T-cell (primary cell): ENCODE results near the gene LAMB2. TPM values are rescaled to one million over a fixed set of nuclear protein-coding genes. Genes with fewer than 3 reads are reported as not detected.

Experiments
- ATAC-seq, 4 experiments: fragments of 200-7000 bp in 3 of 4; fragments of 150-1000 bp in 1 of 4; cut with Tn5 transposase; replicated peaks in 1 of 4; 1 replicate in 3 of 4; 2 replicates in 1 of 4; pipeline ENCODE4 v1.10.0; 2021; ENCODE audit warnings: moderate library complexity in 3 of 4, mild to moderate bottlenecking in 2 of 4, moderate number of reproducible peaks in 1 of 4
- CTCF ChIA-PET, 2 donors: fragments of 300-600 bp; sonication (Branson Sonifier 250); formaldehyde crosslinking; loops; one replicate each; lab custom pipeline; 2022; ENCODE audit warnings: antibody characterized with exemption in 2 of 2; lab: Charles Lee
- POLR2A ChIA-PET, 2 donors: fragments of 300-600 bp; sonication (Branson Sonifier 250); formaldehyde crosslinking; loops; one replicate each; lab custom pipeline; 2022; ENCODE audit warnings: antibody characterized with exemption in 2 of 2; lab: Charles Lee
- DNase-seq, 35 experiments: peaks; one replicate each; pipeline versions ENCODE4 v3.0.0 to v3.0.0-alpha.2; 2013 to 2023
- H3K27ac ChIP-seq: one replicate; pipeline ENCODE4 v1.5.1; 2013; ENCODE audit warnings: low read length
- H3K27me3 ChIP-seq, 2 experiments: replicated peaks in 1 of 2; 1 replicate in 1 of 2; 2 replicates in 1 of 2; pipeline versions ENCODE4 v1.6.1 to v1.7.0; 2013; ENCODE audit warnings: low read length in 1 of 2, mixed read lengths in 1 of 2; ENCODE audit not compliant: control insufficient read depth in 2 of 2, insufficient read depth in 2 of 2; ENCODE audit errors: extremely low read depth in 1 of 2
- H3K36me3 ChIP-seq, 2 donors: 1 replicate in 1 of 2; 2 replicates in 1 of 2; pipeline versions ENCODE4 v1.6.1 to v1.7.0; 2013; ENCODE audit warnings: low read length in 1 of 2; ENCODE audit not compliant: control insufficient read depth in 2 of 2, insufficient read depth in 1 of 2; ENCODE audit errors: extremely low read depth in 1 of 2
- H3K4me1 ChIP-seq, 2 experiments: 1 replicate in 1 of 2; 2 replicates in 1 of 2; pipeline versions ENCODE4 v1.6.1 to v1.7.0; 2013; ENCODE audit warnings: low read length in 2 of 2, mixed read lengths in 1 of 2; ENCODE audit not compliant: insufficient read depth in 2 of 2, control insufficient read depth in 1 of 2; ENCODE audit errors: extremely low read depth in 1 of 2
- H3K4me3 ChIP-seq, 2 donors: 1 replicate in 1 of 2; 2 replicates in 1 of 2; pipeline versions ENCODE4 v1.5.1 to v1.7.0; 2013; ENCODE audit warnings: mild to moderate bottlenecking in 2 of 2, low read length in 1 of 2, moderate library complexity in 1 of 2; ENCODE audit not compliant: control insufficient read depth in 1 of 2; ENCODE audit errors: extremely low read depth in 1 of 2
- H3K9me3 ChIP-seq: 2 replicates; pipeline ENCODE4 v1.7.0; 2013
- H3K27ac Mint-ChIP-seq, 2 donors: one replicate each; pipeline ENCODE4 v1.8.0; 2020 to 2021; ENCODE audit warnings: mild to moderate bottlenecking in 2 of 2, mixed read lengths in 2 of 2
- H3K27me3 Mint-ChIP-seq, 2 donors: one replicate each; pipeline ENCODE4 v1.8.0; 2021 to 2022; ENCODE audit warnings: mixed read lengths in 2 of 2
- H3K36me3 Mint-ChIP-seq: one replicate; pipeline ENCODE4 v1.8.0; 2021; ENCODE audit warnings: mixed read lengths
- H3K4me1 Mint-ChIP-seq, 3 donors: one replicate each; pipeline ENCODE4 v1.8.0; 2020 to 2022; ENCODE audit warnings: mixed read lengths in 3 of 3, mild to moderate bottlenecking in 1 of 3
- H3K4me3 Mint-ChIP-seq, 3 donors: one replicate each; pipeline ENCODE4 v1.8.0; 2020 to 2022; ENCODE audit warnings: mild to moderate bottlenecking in 3 of 3, mixed read lengths in 3 of 3, moderate library complexity in 3 of 3
- H3K9me3 Mint-ChIP-seq, 3 donors: one replicate each; pipeline ENCODE4 v1.8.0; 2020 to 2022; ENCODE audit warnings: mixed read lengths in 3 of 3
- WGBS: methylation state at CpG from one replicate; pipeline ENCODE4 v1.1.5; 2013; ENCODE audit warnings: missing lambda C conversion rate; ENCODE audit not compliant: insufficient coverage; 5-methylcytosine and 5-hydroxymethylcytosine counted together
- total RNA-seq, 35 experiments: library from RNA in 6 of 35; stranded (reverse) in 6 of 35; fragments of 120-200 nt in 1 of 35; gene quantifications; one replicate each; pipeline versions ENCODE4 v1.2.1 to v1.2.4 and lab custom pipeline; 2013 to 2026

Gene LAMB2
- total RNA-seq, 5 donors from 2014 or later (not counting 1 experiment from before 2014, with no cell fraction given): 0.25 to 3.7 (median 2.1) TPM

- peaks cover 38% of the 10 kb centered on the region for H3K36me3 Mint-ChIP-seq
- ATAC-seq (no peak), DNase-seq (no peak)
- CTCF ChIA-PET: no interaction called here
- Histone ChIP-seq H3K9me3 (no peaks in the 10 kb centered on the region), H3K27me3 (no peaks in the 10 kb centered on the region), H3K4me1 (peaks cover 8 to 24% of the 10 kb centered on the region in 2 experiments), H3K4me3 (no peak overlapping the region), H3K36me3 (peaks cover 10 to 63% of the 10 kb centered on the region in 2 donors), H3K27ac (no peak overlapping the region)
- POLR2A ChIA-PET: no interaction called here
- peaks cover 18 to 22% (median 19%) of the 10 kb centered on the region in 3 donors for H3K4me1 Mint-ChIP-seq
- H3K9me3 Mint-ChIP-seq: no peaks in the 10 kb centered on the region
- WGBS: 92% methylated on average over 2 of the region's 13 CpGs
- no peak overlapping the region for H3K27ac Mint-ChIP-seq
- H3K4me3 Mint-ChIP-seq: no peak overlapping the region
- no peaks in the 10 kb centered on the region for H3K27me3 Mint-ChIP-seq
Measured at GRCh38 chr3:49098910-49099630, 33.8 kb downstream of the LAMB2 start.

GRCh38 chr3:49098429-49098828 is 34.4 kb downstream of the LAMB2 start:
- CTCF ChIA-PET: no interaction called here
- no peaks in the 10 kb centered on the region for H3K27me3 Mint-ChIP-seq
- H3K4me3 ChIP-seq: no peak overlapping the region
- no peak overlapping the region for H3K27ac Mint-ChIP-seq
- peaks cover 4 to 18% of the 10 kb centered on the region in 2 experiments for H3K4me1 ChIP-seq
- POLR2A ChIA-PET: no interaction called here
- H3K27ac ChIP-seq: no peak overlapping the region
- no peaks in the 10 kb centered on the region for H3K27me3 ChIP-seq
- H3K9me3 Mint-ChIP-seq: no peaks in the 10 kb centered on the region
- no peak overlapping the region for H3K4me3 Mint-ChIP-seq
- H3K4me1 Mint-ChIP-seq: peaks cover 11 to 18% (median 12%) of the 10 kb centered on the region in 3 donors
- peaks cover 10 to 63% of the 10 kb centered on the region in 2 donors for H3K36me3 ChIP-seq
- no peaks in the 10 kb centered on the region for H3K9me3 ChIP-seq
- peaks cover 37% of the 10 kb centered on the region for H3K36me3 Mint-ChIP-seq
- DNase-seq (no peak), ATAC-seq (no peak)
- 94% methylated on average over 2 of the region's 5 CpGs for WGBS

GRCh38 chr3:49093853-49094767 is 38.7 kb downstream of the LAMB2 start, which contains the start of gene QRICH1:
QRICH1 (minus strand) TSS chr3:49094071; CDS start chr3:49077017, 17,054 bp downstream.
- Histone ChIP-seq H3K27me3 (no peaks in the 10 kb centered on the region), H3K27ac (peak within 1 kb of the TSS; percentile 96), H3K4me1 (peaks cover 14 to 37% of the 10 kb centered on the region in 2 experiments), H3K4me3 (peak within 1 kb of the TSS; percentile 78 to 99), H3K36me3 (peaks cover 0 to 27% of the 10 kb centered on the region in 2 donors), H3K9me3 (no peaks in the 10 kb centered on the region)
- H3K27me3 Mint-ChIP-seq: no peaks in the 10 kb centered on the region
- peaks cover 40 to 49% (median 44%) of the 10 kb centered on the region in 3 donors for H3K4me1 Mint-ChIP-seq
- H3K36me3 Mint-ChIP-seq: peaks cover 18% of the 10 kb centered on the region
- ChIA-PET POLR2A (interaction anchor here (0.7 to 1.3 kb wide), 5 partner anchors 10 to 376 kb away, joined by 3 to 17 read pairs (median 3); partner anchors contain the start of genes DAG1 (in 1 of the 2), USP19 (in 1 of the 2) and WDR6 (in 1 of the 2)), CTCF (interaction anchor here (0.5 to 2.7 kb wide), 13 partner anchors 10 to 410 kb away, joined by 3 to 28 read pairs (median 4); partner anchors contain the start of genes DAG1 (in 1 of the 2), KLHDC8B (in 1 of the 2), NDUFAF3 (in 1 of the 2) and QARS1 (in 1 of the 2))
- WGBS: 0% methylated on average over 58 of the region's 65 CpGs
- H3K27ac Mint-ChIP-seq: peak within 1 kb of the TSS; percentile 98 to 99
- no peaks in the 10 kb centered on the region for H3K9me3 Mint-ChIP-seq
- peak; percentile 91 to 97 (median 95) for DNase-seq
- peak; percentile 81 to 87 (median 86) for ATAC-seq
- H3K4me3 Mint-ChIP-seq: peak within 1 kb of the TSS; percentile 90 to 98 (median 94)

GRCh38 chr3:49092938-49093852 is 39.7 kb downstream of the LAMB2 start:
- WGBS: 0% methylated on average over 70 of the region's 86 CpGs
- Mint-ChIP-seq H3K4me3 (peak overlapping the region; percentile 90 to 98 (median 94)), H3K4me1 (peaks cover 45 to 54% (median 50%) of the 10 kb centered on the region in 3 donors), H3K9me3 (no peaks in the 10 kb centered on the region), H3K36me3 (peaks cover 11% of the 10 kb centered on the region), H3K27ac (peak overlapping the region; percentile 88 to 90), H3K27me3 (no peaks in the 10 kb centered on the region)
- no peaks in the 10 kb centered on the region for H3K27me3 ChIP-seq
- DNase-seq: peak; percentile 59 to 90 (median 80)
- ChIA-PET CTCF (interaction anchor here in 1 of 2 donors (0.6 to 2.7 kb wide), 12 partner anchors 11 to 409 kb away, joined by 3 to 28 read pairs (median 6); partner anchors contain the start of genes KLHDC8B, NDUFAF3, QARS1 and USP19), POLR2A (interaction anchor here (0.6 to 1.9 kb wide), 6 partner anchors 28 to 377 kb away, joined by 3 to 17 read pairs (median 3); partner anchors contain the start of genes DAG1 (in 1 of the 2), IMPDH2 (in 1 of the 2), USP19 (in 1 of the 2) and WDR6 (in 1 of the 2))
- H3K36me3 ChIP-seq: peaks cover 0 to 20% of the 10 kb centered on the region in 2 donors
- peak overlapping the region; percentile 78 to 99 for H3K4me3 ChIP-seq
- ATAC-seq: peak; percentile 42 to 48 (median 46)
- H3K27ac ChIP-seq: peak overlapping the region; percentile 96
- H3K4me1 ChIP-seq: peaks cover 14 to 45% of the 10 kb centered on the region in 2 experiments
- H3K9me3 ChIP-seq: no peaks in the 10 kb centered on the region

- CTCF ChIA-PET: interaction anchor here in 1 of 2 donors (0.7 kb wide), 1 partner anchor 369 kb away, joined by 3 read pairs; no protein-coding TSS in a partner anchor
Measured at GRCh38 chr3:49081429-49081828, 51.4 kb downstream of the LAMB2 start.

More at GRCh38 chr3:49081429-49081828, 51.4 kb downstream of the LAMB2 start:
- H3K4me3 ChIP-seq: no peak overlapping the region
- Mint-ChIP-seq H3K9me3 (no peaks in the 10 kb centered on the region), H3K27me3 (no peaks in the 10 kb centered on the region), H3K27ac (no peak overlapping the region), H3K4me3 (no peak overlapping the region), H3K36me3 (peaks cover 3% of the 10 kb centered on the region), H3K4me1 (peaks cover 8 to 36% (median 30%) of the 10 kb centered on the region in 3 donors)
- DNase-seq (no peak), ATAC-seq (peak in 1 of 4 experiments; percentile 24)
- H3K27me3 ChIP-seq: no peaks in the 10 kb centered on the region
- H3K36me3 ChIP-seq: peaks cover 5 to 23% of the 10 kb centered on the region in 2 donors
- POLR2A ChIA-PET: interaction anchor here in 1 of 2 donors (0.7 to 1.1 kb wide), 2 partner anchors 10 to 52 kb away, joined by 3 read pairs; partner anchors contain the start of gene IMPDH2
- WGBS: 91% methylated on average over 8 of the region's 8 CpGs
- no peaks in the 10 kb centered on the region for H3K9me3 ChIP-seq
- peaks cover 0 to 6% of the 10 kb centered on the region in 2 experiments for H3K4me1 ChIP-seq
- no peak overlapping the region for H3K27ac ChIP-seq
